Panc1 (cell line): ENCODE results near the gene FOXP4. TPM values are rescaled to one million over a fixed set of nuclear protein-coding genes. Genes with fewer than 3 reads are reported as not detected.

Experiments
- ATAC-seq: fragments of 200-7000 bp; cut with Tn5 transposase; 2 replicates; pipeline ENCODE4 v1.9.1; 2020; ENCODE audit warnings: mild to moderate bottlenecking, moderate library complexity
- BruUV-seq: library from RNA; stranded (reverse); fragments of 400-500 nt; replicated peaks from 2 replicates; lab custom pipeline; 2021; lab: Mats Ljungman, UMichigan
- CTCF ChIA-PET: fragments of 300-600 bp; sonication (Branson Sonifier 250); formaldehyde crosslinking; loops from one replicate; lab custom pipeline; 2022; ENCODE audit warnings: antibody characterized with exemption; lab: Charles Lee
- POLR2A ChIA-PET: fragments of 300-600 bp; sonication (Branson Sonifier 250); formaldehyde crosslinking; loops from one replicate; lab custom pipeline; 2022; ENCODE audit warnings: antibody characterized with exemption; lab: Charles Lee
- DNase-seq: peaks from one replicate; pipeline ENCODE4 v3.0.0-alpha.2; 2010; ENCODE audit warnings: low read depth, low spot score
- H3K27ac ChIP-seq: 2 replicates; pipeline ENCODE4 v1.5.1; 2011; ENCODE audit warnings: mild to moderate bottlenecking, low read length, inconsistent platforms
- H3K27me3 ChIP-seq: fragments of 200-500 bp; sonication (Bioruptor generic); 2 replicates; pipeline ENCODE4 v1.6.0; 2014; ENCODE audit warnings: low read length, inconsistent platforms; ENCODE audit not compliant: control insufficient read depth, insufficient read depth
- H3K36me3 ChIP-seq: fragments of 200-500 bp; sonication (Bioruptor generic); 2 replicates; pipeline ENCODE4 v1.5.1; 2014; ENCODE audit warnings: inconsistent platforms, mild to moderate bottlenecking, low read length, moderate library complexity; ENCODE audit not compliant: control insufficient read depth, insufficient read depth
- H3K4me1 ChIP-seq: 2 replicates; pipeline ENCODE4 v1.5.1; 2011; ENCODE audit warnings: inconsistent platforms, mild to moderate bottlenecking, low read length, moderate library complexity; ENCODE audit not compliant: control insufficient read depth, insufficient read depth
- H3K4me3 ChIP-seq, 2 experiments: 2 replicates each; pipeline ENCODE4 v1.5.1; 2011 to 2012; ENCODE audit warnings: low read depth in 2 of 2, low read length in 2 of 2, mild to moderate bottlenecking in 2 of 2, inconsistent platforms in 1 of 2, moderate library complexity in 1 of 2
- H3K9me3 ChIP-seq: fragments of 200-500 bp; sonication (Bioruptor generic); 2 replicates; pipeline ENCODE4 v1.5.1; 2014; ENCODE audit warnings: low read depth, mild to moderate bottlenecking, inconsistent platforms, low read length, moderate library complexity; ENCODE audit not compliant: control insufficient read depth, insufficient read depth
- POLR2AphosphoS5 ChIP-seq: IDR thresholded peaks from 2 replicates; pipeline ENCODE4 v1.6.1; 2012; ENCODE audit warnings: mild to moderate bottlenecking, low read depth, low read length, moderate library complexity
- SIN3A ChIP-seq: IDR thresholded peaks from 2 replicates; pipeline ENCODE4 v1.6.1; 2012; ENCODE audit warnings: low read depth, mild to moderate bottlenecking, low read length, moderate library complexity, borderline replicate concordance; ENCODE audit not compliant: insufficient read depth
- TCF7L2 ChIP-seq: IDR thresholded peaks from 2 replicates; pipeline ENCODE4 v1.6.1; 2011; ENCODE audit warnings: mild to moderate bottlenecking, low read depth, low read length, inconsistent platforms
- in situ Hi-C: cut with HindIII; loops from 2 replicates; pipeline ENCODE4 v1.10.0; 2016; ENCODE audit warnings: low sequenced_read_pairs, low pct_unique_long_range_greater_than_20kb
- intact Hi-C: fragments of 100-400 bp; cut with micrococcal nuclease; formaldehyde crosslinking; loops from one replicate; pipeline ENCODE4 v1.10.0; 2022; ENCODE audit not compliant: unreplicated experiment
- total RNA-seq: library from RNA; stranded (reverse); gene quantifications from one replicate; pipeline ENCODE4 v1.2.1, GENCODE V29; 2021; ENCODE audit not compliant: unreplicated experiment
- TF ChIP-seq, protein P1 (sequence below): fragments of 450-650 bp; IDR thresholded peaks from 2 replicates; pipeline ENCODE4 v1.5.1; 2017; ENCODE audit warnings: mild to moderate bottlenecking
- TF ChIP-seq, protein P2 (sequence below), 2 experiments: IDR thresholded peaks; 2 replicates each; pipeline ENCODE4 v1.6.1; 2011 to 2012; ENCODE audit warnings: low read depth in 2 of 2, control low read depth in 1 of 2, low read length in 1 of 2, mild to moderate bottlenecking in 1 of 2, moderate library complexity in 1 of 2; ENCODE audit not compliant: insufficient read depth in 1 of 2

FOXP4 gene
- total RNA-seq, 1 experiment from 2014 or later: 30.4 TPM

DNA sequence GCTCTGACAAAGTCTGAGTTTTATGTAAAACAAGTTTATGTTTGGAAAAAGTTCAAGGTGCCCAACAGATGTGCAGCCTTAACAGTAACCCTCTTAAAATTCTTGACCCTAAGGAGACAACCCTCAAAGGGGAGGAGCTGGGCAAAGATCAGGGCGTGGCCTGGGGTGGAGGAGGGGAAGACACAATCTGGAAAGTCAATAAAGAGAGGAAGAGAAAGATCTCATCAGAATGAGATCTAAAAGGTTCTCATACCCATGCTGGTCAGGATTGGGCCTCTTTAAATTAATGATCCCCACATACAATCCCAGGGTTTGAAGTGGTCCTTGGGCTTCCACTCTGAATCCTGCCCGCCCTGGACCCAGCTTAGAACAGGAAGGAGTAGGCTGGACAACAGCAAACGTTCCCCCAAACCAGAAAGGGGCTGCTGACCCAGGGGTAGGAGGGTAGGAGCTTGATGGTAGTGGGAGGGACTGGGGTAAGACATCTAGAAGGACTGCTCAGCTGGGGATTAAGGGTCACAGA, 33.0 kb downstream of the FOXP4 start:
- Histone ChIP-seq H3K36me3 (no peaks in the 10 kb centered on the region; the same call in 1 of the 2 replicates), H3K4me1 (peaks cover 14% of the 10 kb centered on the region), H3K27ac (no peak overlapping the region), H3K4me3 (no peak overlapping the region), H3K9me3 (no peaks in the 10 kb centered on the region), H3K27me3 (no peaks in the 10 kb centered on the region)
- in situ Hi-C loops: no loop called here
- ATAC-seq (no peak), DNase-seq (no peak)
- intact Hi-C loops: no loop called here
- ChIA-PET CTCF (no interaction called here), POLR2A (no interaction called here)
- TF ChIP-seq SIN3A (no peak), TCF7L2 (no peak), POLR2AphosphoS5 (no peak)
- TF ChIP-seq, protein P1, sequence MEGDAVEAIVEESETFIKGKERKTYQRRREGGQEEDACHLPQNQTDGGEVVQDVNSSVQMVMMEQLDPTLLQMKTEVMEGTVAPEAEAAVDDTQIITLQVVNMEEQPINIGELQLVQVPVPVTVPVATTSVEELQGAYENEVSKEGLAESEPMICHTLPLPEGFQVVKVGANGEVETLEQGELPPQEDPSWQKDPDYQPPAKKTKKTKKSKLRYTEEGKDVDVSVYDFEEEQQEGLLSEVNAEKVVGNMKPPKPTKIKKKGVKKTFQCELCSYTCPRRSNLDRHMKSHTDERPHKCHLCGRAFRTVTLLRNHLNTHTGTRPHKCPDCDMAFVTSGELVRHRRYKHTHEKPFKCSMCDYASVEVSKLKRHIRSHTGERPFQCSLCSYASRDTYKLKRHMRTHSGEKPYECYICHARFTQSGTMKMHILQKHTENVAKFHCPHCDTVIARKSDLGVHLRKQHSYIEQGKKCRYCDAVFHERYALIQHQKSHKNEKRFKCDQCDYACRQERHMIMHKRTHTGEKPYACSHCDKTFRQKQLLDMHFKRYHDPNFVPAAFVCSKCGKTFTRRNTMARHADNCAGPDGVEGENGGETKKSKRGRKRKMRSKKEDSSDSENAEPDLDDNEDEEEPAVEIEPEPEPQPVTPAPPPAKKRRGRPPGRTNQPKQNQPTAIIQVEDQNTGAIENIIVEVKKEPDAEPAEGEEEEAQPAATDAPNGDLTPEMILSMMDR: no peak
- TF ChIP-seq, protein P2, sequence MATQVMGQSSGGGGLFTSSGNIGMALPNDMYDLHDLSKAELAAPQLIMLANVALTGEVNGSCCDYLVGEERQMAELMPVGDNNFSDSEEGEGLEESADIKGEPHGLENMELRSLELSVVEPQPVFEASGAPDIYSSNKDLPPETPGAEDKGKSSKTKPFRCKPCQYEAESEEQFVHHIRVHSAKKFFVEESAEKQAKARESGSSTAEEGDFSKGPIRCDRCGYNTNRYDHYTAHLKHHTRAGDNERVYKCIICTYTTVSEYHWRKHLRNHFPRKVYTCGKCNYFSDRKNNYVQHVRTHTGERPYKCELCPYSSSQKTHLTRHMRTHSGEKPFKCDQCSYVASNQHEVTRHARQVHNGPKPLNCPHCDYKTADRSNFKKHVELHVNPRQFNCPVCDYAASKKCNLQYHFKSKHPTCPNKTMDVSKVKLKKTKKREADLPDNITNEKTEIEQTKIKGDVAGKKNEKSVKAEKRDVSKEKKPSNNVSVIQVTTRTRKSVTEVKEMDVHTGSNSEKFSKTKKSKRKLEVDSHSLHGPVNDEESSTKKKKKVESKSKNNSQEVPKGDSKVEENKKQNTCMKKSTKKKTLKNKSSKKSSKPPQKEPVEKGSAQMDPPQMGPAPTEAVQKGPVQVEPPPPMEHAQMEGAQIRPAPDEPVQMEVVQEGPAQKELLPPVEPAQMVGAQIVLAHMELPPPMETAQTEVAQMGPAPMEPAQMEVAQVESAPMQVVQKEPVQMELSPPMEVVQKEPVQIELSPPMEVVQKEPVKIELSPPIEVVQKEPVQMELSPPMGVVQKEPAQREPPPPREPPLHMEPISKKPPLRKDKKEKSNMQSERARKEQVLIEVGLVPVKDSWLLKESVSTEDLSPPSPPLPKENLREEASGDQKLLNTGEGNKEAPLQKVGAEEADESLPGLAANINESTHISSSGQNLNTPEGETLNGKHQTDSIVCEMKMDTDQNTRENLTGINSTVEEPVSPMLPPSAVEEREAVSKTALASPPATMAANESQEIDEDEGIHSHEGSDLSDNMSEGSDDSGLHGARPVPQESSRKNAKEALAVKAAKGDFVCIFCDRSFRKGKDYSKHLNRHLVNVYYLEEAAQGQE (IDR thresholded peaks at IDR 0.05; ENCODE audit: insufficient read depth in 1 of 2, low read depth in 2 of 2, low read length in 1 of 2): no peak
- BruUV-seq: TSS peak; percentile 60

DNA sequence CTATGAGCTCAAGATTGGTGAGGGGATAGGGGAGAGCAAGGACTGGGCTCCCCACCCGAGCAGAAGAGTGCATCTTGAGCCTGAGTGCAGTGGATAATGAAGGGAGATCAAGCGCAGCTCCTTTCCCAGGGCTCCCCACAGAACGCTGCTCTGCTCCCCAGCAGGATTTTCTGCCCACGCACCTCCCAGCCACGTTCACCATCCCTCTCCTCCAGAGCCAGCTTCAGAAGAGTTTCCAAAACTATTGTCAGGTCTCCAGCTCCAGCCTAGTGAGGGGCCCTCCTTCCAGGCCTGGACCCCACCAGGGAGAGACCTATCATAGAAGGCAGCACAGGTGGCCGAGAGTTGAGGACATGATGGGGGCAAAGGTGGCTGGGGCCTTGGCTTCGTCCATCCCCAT, 34.5 kb downstream of the FOXP4 start:
- Histone ChIP-seq H3K27me3 (no peaks in the 10 kb centered on the region), H3K4me3 (no peak overlapping the region), H3K4me1 (peaks cover 14% of the 10 kb centered on the region), H3K9me3 (no peaks in the 10 kb centered on the region), H3K36me3 (no peaks in the 10 kb centered on the region; the same call in 1 of the 2 replicates), H3K27ac (no peak overlapping the region)
- ChIA-PET CTCF (no interaction called here), POLR2A (no interaction called here)
- no peak for DNase-seq
- in situ Hi-C loops (no loop called here), intact Hi-C loops (no loop called here)
- TF ChIP-seq TCF7L2 (no peak), SIN3A (no peak), POLR2AphosphoS5 (no peak)
- TF ChIP-seq, protein P2 (IDR thresholded peaks at IDR 0.05; ENCODE audit: insufficient read depth in 1 of 2, low read depth in 2 of 2, low read length in 1 of 2): no peak
- TF ChIP-seq, protein P1: no peak
- BruUV-seq: no TSS peak
- no peak for ATAC-seq
